Panc1 (cell line): ENCODE measurements around the gene FAM193A. TPM values are rescaled to one million over a fixed set of nuclear protein-coding genes. Genes with fewer than 3 reads are reported as not detected.
"Not testable (repeated sequence)": the region's sequence is repeated elsewhere in the genome, so short reads cannot be mapped to it uniquely, and the experiment has no call there.

Source experiments
- ATAC-seq: fragments of 200-7000 bp; cut with Tn5 transposase; 2 replicates; pipeline ENCODE4 v1.9.1; 2020; ENCODE audit warnings: mild to moderate bottlenecking, moderate library complexity
- BruUV-seq: library from RNA; stranded (reverse); fragments of 400-500 nt; replicated peaks from 2 replicates; lab custom pipeline; 2021; lab: Mats Ljungman, UMichigan
- CTCF ChIA-PET: fragments of 300-600 bp; sonication (Branson Sonifier 250); formaldehyde crosslinking; loops from one replicate; lab custom pipeline; 2022; ENCODE audit warnings: antibody characterized with exemption; lab: Charles Lee
- POLR2A ChIA-PET: fragments of 300-600 bp; sonication (Branson Sonifier 250); formaldehyde crosslinking; loops from one replicate; lab custom pipeline; 2022; ENCODE audit warnings: antibody characterized with exemption; lab: Charles Lee
- DNase-seq: peaks from one replicate; pipeline ENCODE4 v3.0.0-alpha.2; 2010; ENCODE audit warnings: low read depth, low spot score
- H3K27ac ChIP-seq: 2 replicates; pipeline ENCODE4 v1.5.1; 2011; ENCODE audit warnings: mild to moderate bottlenecking, low read length, inconsistent platforms
- H3K27me3 ChIP-seq: fragments of 200-500 bp; sonication (Bioruptor generic); 2 replicates; pipeline ENCODE4 v1.6.0; 2014; ENCODE audit warnings: low read length, inconsistent platforms; ENCODE audit not compliant: control insufficient read depth, insufficient read depth
- H3K36me3 ChIP-seq: fragments of 200-500 bp; sonication (Bioruptor generic); 2 replicates; pipeline ENCODE4 v1.5.1; 2014; ENCODE audit warnings: inconsistent platforms, mild to moderate bottlenecking, low read length, moderate library complexity; ENCODE audit not compliant: control insufficient read depth, insufficient read depth
- H3K4me1 ChIP-seq: 2 replicates; pipeline ENCODE4 v1.5.1; 2011; ENCODE audit warnings: inconsistent platforms, mild to moderate bottlenecking, low read length, moderate library complexity; ENCODE audit not compliant: control insufficient read depth, insufficient read depth
- H3K4me3 ChIP-seq, 2 experiments: 2 replicates each; pipeline ENCODE4 v1.5.1; 2011 to 2012; ENCODE audit warnings: low read depth in 2 of 2, low read length in 2 of 2, mild to moderate bottlenecking in 2 of 2, inconsistent platforms in 1 of 2, moderate library complexity in 1 of 2
- H3K9me3 ChIP-seq: fragments of 200-500 bp; sonication (Bioruptor generic); 2 replicates; pipeline ENCODE4 v1.5.1; 2014; ENCODE audit warnings: low read depth, mild to moderate bottlenecking, inconsistent platforms, low read length, moderate library complexity; ENCODE audit not compliant: control insufficient read depth, insufficient read depth
- CTCF ChIP-seq: fragments of 450-650 bp; IDR thresholded peaks from 2 replicates; pipeline ENCODE4 v1.5.1; 2017; ENCODE audit warnings: mild to moderate bottlenecking
- POLR2AphosphoS5 ChIP-seq: IDR thresholded peaks from 2 replicates; pipeline ENCODE4 v1.6.1; 2012; ENCODE audit warnings: mild to moderate bottlenecking, low read depth, low read length, moderate library complexity
- REST ChIP-seq, 2 experiments: IDR thresholded peaks; 2 replicates each; pipeline ENCODE4 v1.6.1; 2011 to 2012; ENCODE audit warnings: low read depth in 2 of 2, control low read depth in 1 of 2, low read length in 1 of 2, mild to moderate bottlenecking in 1 of 2, moderate library complexity in 1 of 2; ENCODE audit not compliant: insufficient read depth in 1 of 2
- SIN3A ChIP-seq: IDR thresholded peaks from 2 replicates; pipeline ENCODE4 v1.6.1; 2012; ENCODE audit warnings: low read depth, mild to moderate bottlenecking, low read length, moderate library complexity, borderline replicate concordance; ENCODE audit not compliant: insufficient read depth
- TCF7L2 ChIP-seq: IDR thresholded peaks from 2 replicates; pipeline ENCODE4 v1.6.1; 2011; ENCODE audit warnings: mild to moderate bottlenecking, low read depth, low read length, inconsistent platforms
- in situ Hi-C: cut with HindIII; loops from 2 replicates; pipeline ENCODE4 v1.10.0; 2016; ENCODE audit warnings: low sequenced_read_pairs, low pct_unique_long_range_greater_than_20kb
- intact Hi-C: fragments of 100-400 bp; cut with micrococcal nuclease; formaldehyde crosslinking; loops from one replicate; pipeline ENCODE4 v1.10.0; 2022; ENCODE audit not compliant: unreplicated experiment
- total RNA-seq: library from RNA; stranded (reverse); gene quantifications from one replicate; pipeline ENCODE4 v1.2.1, GENCODE V29; 2021; ENCODE audit not compliant: unreplicated experiment

The FAM193A gene
- total RNA-seq, 1 experiment from 2014 or later = 25.7 TPM

- ChIA-PET POLR2A (no interaction called here), CTCF (no interaction called here)
- no peaks in the 10 kb centered on the region for H3K36me3 ChIP-seq
- TF ChIP-seq TCF7L2 = no peak
- TF ChIP-seq SIN3A = no peak
- no peak for TF ChIP-seq REST (IDR thresholded peaks at IDR 0.05; ENCODE audit: insufficient read depth in 1 of 2, low read depth in 2 of 2, low read length in 1 of 2)
- no peak for TF ChIP-seq POLR2AphosphoS5
- TF ChIP-seq CTCF = no peak
- H3K9me3 ChIP-seq = no peaks in the 10 kb centered on the region
- DNase-seq = no peak
- H3K27me3 ChIP-seq = no peaks in the 10 kb centered on the region
- H3K27ac ChIP-seq = no peak overlapping the region
- no TSS peak for BruUV-seq
- no peak overlapping the region for H3K4me3 ChIP-seq
- H3K4me1 ChIP-seq = no peaks in the 10 kb centered on the region; the same call in 1 of the 2 replicates
- in situ Hi-C loops (no loop called here), intact Hi-C loops (no loop called here)
- no peak for ATAC-seq
These were observed 9.0 kb downstream of the FAM193A start for GRCh38 chr4:2545321-2546013.

DNA sequence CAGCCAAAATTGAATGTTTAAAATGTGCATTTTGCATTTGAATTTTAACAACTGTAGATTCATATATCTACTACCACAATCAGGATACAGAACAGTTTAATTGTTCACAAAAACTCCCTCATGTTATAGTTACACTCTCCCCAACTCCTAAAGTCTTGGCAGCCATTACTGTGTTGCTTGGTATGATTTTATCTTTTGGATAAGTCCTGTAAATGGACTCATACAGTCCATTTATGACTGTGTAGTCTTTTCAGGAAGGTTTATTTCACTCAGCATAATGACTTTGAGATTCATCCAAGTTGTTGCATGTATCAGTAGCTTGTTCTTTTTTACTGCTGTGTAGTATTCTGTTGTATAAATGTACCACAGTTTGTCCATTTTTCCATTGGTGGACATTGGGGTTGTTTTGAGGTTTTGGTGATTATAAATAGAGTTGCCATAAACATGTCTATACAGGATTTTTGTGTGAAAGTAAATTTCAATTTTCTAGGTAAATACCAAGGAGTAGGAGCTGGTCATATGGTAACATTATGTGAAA is 9.9 kb downstream of the FAM193A start:
- no peak for ATAC-seq
- DNase-seq = no peak
- CTCF ChIA-PET = no interaction called here
- intact Hi-C loops = no loop called here
- Histone ChIP-seq H3K36me3 (no peaks in the 10 kb centered on the region), H3K4me1 (no peaks in the 10 kb centered on the region; the same call in 1 of the 2 replicates), H3K4me3 (no peak overlapping the region), H3K9me3 (no peaks in the 10 kb centered on the region), H3K27ac (no peak overlapping the region), H3K27me3 (no peaks in the 10 kb centered on the region)
- in situ Hi-C loops = no loop called here
- TF ChIP-seq CTCF = no peak
- no peak for TF ChIP-seq POLR2AphosphoS5
- TF ChIP-seq TCF7L2 = no peak
- TF ChIP-seq REST (IDR thresholded peaks at IDR 0.05; ENCODE audit: insufficient read depth in 1 of 2, low read depth in 2 of 2, low read length in 1 of 2) = no peak
- TF ChIP-seq SIN3A = no peak
- BruUV-seq = no TSS peak
- POLR2A ChIA-PET = no interaction called here

DNA sequence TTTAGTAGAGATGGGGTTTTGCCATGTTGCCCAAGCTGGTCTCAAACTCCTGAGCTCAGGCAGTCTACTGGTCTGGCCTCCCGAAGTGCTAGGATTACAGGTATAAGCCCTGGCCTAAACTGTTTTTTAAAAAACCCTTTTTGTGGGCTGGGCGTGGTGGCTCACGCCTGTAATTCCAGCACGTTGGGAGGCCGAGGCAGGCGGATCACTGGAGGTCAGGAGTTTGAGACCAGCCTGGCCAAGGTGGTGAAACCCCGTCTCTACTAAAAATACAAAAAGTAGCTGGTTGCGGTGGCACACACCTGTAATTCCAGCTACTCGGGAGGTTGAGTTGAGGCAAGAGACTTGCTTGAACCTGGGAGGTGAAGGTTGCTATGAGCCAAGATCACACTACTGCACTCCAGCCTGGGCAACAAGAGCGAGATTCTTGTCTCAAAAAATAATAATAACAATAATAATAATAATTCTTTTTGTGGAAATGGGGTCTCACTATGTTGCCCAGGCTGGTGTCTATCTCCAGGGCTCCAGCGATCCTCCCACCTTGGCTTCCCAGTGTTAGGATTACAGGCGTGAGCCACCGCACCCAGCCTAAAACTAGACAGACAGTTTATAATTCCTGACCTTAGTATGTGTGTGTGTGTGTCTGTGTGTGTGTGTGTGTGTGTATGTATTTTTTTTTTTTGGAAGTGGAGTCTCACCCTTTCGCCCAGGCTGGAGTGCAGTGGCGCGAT is 10.7 kb downstream of the FAM193A start:
- ATAC-seq, intact Hi-C loops, BruUV-seq, DNase-seq, CTCF ChIA-PET, H3K27me3 ChIP-seq, H3K36me3 ChIP-seq, H3K27ac ChIP-seq, POLR2A ChIA-PET, in situ Hi-C loops, H3K4me1 ChIP-seq, H3K4me3 ChIP-seq, H3K9me3 ChIP-seq: not testable (repeated sequence)
